Activated naive CD8-positive, alpha-beta T cell (primary cell): Measurements from ENCODE around the gene MTARC2.

Source experiments
- H3K27ac Mint-ChIP-seq: one replicate; pipeline ENCODE4 v1.8.0; 2021; ENCODE audit warnings: mixed read lengths
- H3K27me3 Mint-ChIP-seq: one replicate; pipeline ENCODE4 v1.8.0; 2021; ENCODE audit warnings: mixed read lengths
- H3K36me3 Mint-ChIP-seq: one replicate; pipeline ENCODE4 v1.8.0; 2021; ENCODE audit warnings: mixed read lengths
- H3K4me1 Mint-ChIP-seq: one replicate; pipeline ENCODE4 v1.8.0; 2021; ENCODE audit warnings: low read depth, mixed read lengths
- H3K4me3 Mint-ChIP-seq: one replicate; pipeline ENCODE4 v1.8.0; 2021; ENCODE audit warnings: mild to moderate bottlenecking, mixed read lengths
- H3K9me3 Mint-ChIP-seq: one replicate; pipeline ENCODE4 v1.8.0; 2021; ENCODE audit warnings: low read depth, mixed read lengths

Gene MTARC2

DNA sequence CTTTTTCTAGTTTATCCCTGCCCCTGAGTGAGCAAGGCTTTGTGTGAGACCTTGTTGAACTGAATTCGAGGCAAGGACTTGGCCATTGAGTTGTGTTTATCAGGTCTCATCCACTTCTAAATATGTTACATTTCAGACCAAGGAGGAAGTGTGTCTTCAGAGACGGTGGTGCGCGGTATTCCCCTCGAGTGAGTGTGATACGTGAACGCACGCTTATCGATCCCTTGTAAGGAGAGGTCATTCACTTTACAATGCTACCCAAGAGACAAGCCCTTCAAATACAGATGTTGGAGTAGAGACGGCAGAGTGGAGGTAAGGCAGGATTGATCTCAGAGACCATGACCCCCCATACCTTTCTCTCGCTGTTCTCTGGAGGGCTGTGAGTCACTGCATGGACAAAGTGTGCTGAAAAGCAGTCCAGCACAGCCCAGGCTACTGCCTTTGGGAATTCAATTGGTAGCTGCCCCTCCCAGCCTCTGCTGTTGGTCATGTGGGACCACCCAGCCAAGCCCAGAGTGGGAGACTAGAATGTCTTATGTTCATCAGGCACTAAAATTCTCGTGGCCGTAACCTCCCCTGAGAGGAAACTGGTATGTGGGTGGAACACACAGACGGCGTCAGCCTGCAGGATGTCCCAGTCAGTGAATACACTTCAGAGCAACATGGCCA, 22.3 kb downstream of the MTARC2 start:
- Mint-ChIP-seq H3K27me3 (peaks cover 6% of the 10 kb centered on the region), H3K4me1 (no peaks in the 10 kb centered on the region), H3K4me3 (no peak overlapping the region), H3K27ac (no peak overlapping the region), H3K36me3 (no peaks in the 10 kb centered on the region), H3K9me3 (no peaks in the 10 kb centered on the region)

DNA sequence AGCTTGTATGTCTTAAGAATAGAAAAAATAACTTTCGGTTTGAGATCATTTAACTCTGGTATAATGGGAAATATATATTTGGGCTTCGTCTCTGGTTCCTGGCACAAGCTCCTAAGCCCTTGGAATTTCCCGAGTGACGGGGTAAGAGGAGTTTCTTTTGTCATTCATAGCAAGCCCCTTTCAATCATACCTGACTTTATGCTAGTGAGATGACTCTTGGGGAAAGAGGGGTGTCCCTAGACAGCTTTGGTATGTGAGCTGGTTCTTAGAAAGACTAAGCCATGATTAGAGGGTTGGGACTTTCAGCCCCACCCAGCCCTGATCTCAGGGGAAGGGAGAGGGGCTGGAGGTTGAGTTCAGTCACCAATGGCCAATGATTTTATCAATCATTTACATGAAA, 24.7 kb downstream of the MTARC2 start:
- Mint-ChIP-seq H3K4me3 (no peak overlapping the region), H3K9me3 (no peaks in the 10 kb centered on the region), H3K36me3 (no peaks in the 10 kb centered on the region), H3K27ac (no peak overlapping the region), H3K4me1 (no peaks in the 10 kb centered on the region), H3K27me3 (peaks cover 17% of the 10 kb centered on the region)

DNA sequence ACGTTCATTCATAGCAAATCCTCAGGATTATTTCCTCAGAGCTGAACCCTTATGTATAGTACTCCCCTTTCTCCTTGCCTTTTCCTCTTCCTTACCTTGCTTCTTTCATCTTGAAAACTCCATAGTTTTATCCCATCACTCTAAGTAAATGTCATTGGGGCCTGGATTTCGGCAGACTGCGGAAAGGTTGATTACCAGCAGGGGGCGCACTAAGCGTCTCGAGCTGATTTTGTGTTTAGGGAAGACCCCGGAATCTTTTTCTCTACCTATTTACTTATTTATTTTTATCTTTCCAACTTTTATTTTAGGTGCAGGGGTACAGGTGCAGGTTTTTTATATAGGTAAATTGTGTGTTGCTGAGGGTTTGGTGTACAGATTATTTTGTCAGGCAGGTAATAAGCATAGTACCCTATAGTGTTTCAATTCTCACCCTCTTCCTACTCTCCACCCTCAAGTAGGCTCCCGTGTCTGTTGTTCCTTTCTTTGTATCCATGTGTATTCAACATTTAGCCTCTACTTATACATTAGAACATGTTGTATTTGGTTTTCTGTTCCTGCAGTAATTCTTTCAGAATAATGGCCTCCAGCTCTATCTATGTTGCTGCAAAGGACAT, 27.2 kb downstream of the MTARC2 start:
- H3K4me3 Mint-ChIP-seq: no peak overlapping the region
- H3K27me3 Mint-ChIP-seq: peaks cover 12% of the 10 kb centered on the region
- no peaks in the 10 kb centered on the region for H3K9me3 Mint-ChIP-seq
- H3K4me1 Mint-ChIP-seq: no peaks in the 10 kb centered on the region
- no peak overlapping the region for H3K27ac Mint-ChIP-seq
- H3K36me3 Mint-ChIP-seq: no peaks in the 10 kb centered on the region

GRCh38 chr1:220776254-220776653, 28.1 kb downstream of the MTARC2 start:
- no peaks in the 10 kb centered on the region for H3K36me3 Mint-ChIP-seq
- H3K4me3 Mint-ChIP-seq: no peak overlapping the region
- no peaks in the 10 kb centered on the region for H3K4me1 Mint-ChIP-seq
- no peak overlapping the region for H3K27ac Mint-ChIP-seq
- peaks cover 12% of the 10 kb centered on the region for H3K27me3 Mint-ChIP-seq
- no peaks in the 10 kb centered on the region for H3K9me3 Mint-ChIP-seq

DNA sequence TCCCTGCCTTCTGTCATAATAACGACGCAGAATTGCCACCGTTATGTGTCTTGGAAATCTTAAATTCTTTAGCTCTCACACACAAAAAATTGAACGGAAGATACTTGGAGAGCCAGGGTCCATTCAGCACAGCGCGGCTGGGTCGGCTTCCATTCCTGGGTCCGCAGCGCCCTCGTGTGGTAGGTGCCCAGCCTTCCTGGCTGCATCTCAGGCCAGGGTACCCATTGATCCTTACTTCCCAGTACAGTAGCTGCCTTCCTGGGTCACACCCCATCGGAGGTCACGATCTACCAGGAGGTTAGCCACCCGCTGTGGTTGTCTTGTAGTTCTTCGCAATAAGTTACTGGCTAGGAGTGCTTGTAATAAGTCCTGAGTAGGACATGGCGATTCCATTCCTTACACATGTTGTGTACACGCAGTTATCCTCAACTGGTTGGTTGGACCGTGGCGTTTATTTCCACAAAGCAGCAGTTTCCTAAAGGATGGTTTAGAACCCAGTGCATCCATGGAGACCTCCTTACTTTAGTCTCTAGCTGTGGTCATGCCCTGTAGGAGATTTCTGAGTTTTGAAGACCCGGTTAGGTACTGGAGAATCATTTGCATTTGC, 28.7 kb downstream of the MTARC2 start:
- Mint-ChIP-seq H3K36me3 (no peaks in the 10 kb centered on the region), H3K9me3 (no peaks in the 10 kb centered on the region), H3K27ac (no peak overlapping the region), H3K4me1 (no peaks in the 10 kb centered on the region), H3K4me3 (no peak overlapping the region), H3K27me3 (peaks cover 13% of the 10 kb centered on the region)

- peaks cover 27% of the 10 kb centered on the region for H3K27me3 Mint-ChIP-seq
- no peak overlapping the region for H3K4me3 Mint-ChIP-seq
- no peak overlapping the region for H3K27ac Mint-ChIP-seq
- H3K4me1 Mint-ChIP-seq: peaks cover 2% of the 10 kb centered on the region
- H3K9me3 Mint-ChIP-seq: no peaks in the 10 kb centered on the region
- H3K36me3 Mint-ChIP-seq: no peaks in the 10 kb centered on the region
These were observed 35.3 kb downstream of the MTARC2 start for GRCh38 chr1:220783453-220783852.

- peaks cover 30% of the 10 kb centered on the region for H3K27me3 Mint-ChIP-seq
- H3K4me3 Mint-ChIP-seq: no peak overlapping the region
- H3K9me3 Mint-ChIP-seq: no peaks in the 10 kb centered on the region
These were observed 36.6 kb downstream of the MTARC2 start for GRCh38 chr1:220784751-220785150.

DNA sequence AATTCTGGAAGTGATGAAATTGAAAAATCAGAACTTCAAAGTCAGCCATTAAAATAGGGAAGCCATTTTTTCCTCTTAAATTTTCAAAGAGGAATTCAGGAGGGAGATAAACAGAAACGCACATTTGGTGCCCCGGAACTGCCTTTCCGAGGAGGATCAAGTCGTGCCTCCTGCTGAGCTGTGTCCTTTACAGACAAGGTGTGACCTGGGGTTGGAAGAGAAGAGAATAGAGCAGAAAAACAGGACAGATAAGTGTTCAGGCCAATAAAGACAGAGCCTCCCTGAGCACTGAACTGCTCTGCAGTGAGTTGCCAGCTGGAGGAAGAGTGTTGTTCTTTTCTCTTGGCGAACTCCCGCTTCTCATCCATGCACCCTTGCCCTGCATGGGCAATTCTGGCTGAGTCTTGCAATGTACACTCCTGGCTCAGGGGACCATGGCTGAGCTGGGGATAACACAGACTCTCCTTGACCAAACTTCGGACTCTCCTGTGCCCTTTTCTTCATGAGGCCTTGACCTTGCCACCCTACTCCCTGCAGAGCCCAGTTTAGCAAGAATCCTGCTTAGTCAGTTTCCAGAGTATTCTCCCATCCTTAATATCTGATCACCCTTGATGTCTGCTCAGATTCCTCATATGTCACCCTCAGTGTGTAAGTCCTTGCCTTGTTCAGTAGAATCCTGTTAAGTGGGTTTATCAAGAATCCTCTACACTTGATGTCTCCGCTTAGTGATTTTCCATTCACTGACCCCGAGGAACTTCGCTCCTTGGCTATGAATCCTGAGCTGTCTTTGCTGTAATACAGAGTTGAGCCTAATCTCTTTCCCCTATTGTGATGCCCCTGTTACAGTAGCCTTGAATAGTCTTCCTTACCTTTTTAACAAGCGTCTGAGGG, 37.3 kb downstream of the MTARC2 start:
- H3K27ac Mint-ChIP-seq: no peak overlapping the region

More at GRCh38 chr1:220784751-220785150, 36.6 kb downstream of the MTARC2 start:
- Mint-ChIP-seq H3K27ac (no peak overlapping the region), H3K36me3 (no peaks in the 10 kb centered on the region), H3K4me1 (peaks cover 2% of the 10 kb centered on the region)

DNA sequence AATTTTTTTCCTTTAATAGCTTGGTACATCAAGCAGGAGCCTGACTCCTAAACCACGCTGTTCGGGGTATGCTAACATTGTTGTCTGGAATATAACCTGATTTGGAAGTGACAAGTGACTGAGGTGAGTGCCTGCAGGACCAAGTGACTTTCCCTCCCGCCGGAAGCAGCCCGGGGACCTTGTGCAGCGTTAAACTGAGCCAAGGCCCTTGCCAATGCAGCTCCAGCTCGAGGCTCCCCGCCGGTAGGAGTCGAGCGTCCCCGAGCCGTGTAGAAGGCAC, 37.9 kb downstream of the MTARC2 start:
- Mint-ChIP-seq H3K4me3 (peak overlapping the region; percentile 14), H3K4me1 (peaks cover 2% of the 10 kb centered on the region), H3K36me3 (no peaks in the 10 kb centered on the region), H3K27me3 (peaks cover 30% of the 10 kb centered on the region), H3K27ac (no peak overlapping the region), H3K9me3 (no peaks in the 10 kb centered on the region)

More for the DNA sequence above, 37.3 kb downstream of the MTARC2 start:
- Mint-ChIP-seq H3K4me3 (peak overlapping the region; percentile 14), H3K36me3 (no peaks in the 10 kb centered on the region), H3K4me1 (peaks cover 2% of the 10 kb centered on the region), H3K27me3 (peaks cover 30% of the 10 kb centered on the region), H3K9me3 (no peaks in the 10 kb centered on the region)

GRCh38 chr1:220786337-220787068, 38.4 kb downstream of the MTARC2 start, which contains the start of gene MTARC1:
Gene MTARC1 (plus strand): TSS chr1:220786913. CDS start chr1:220786945, 32 bp downstream.
- Mint-ChIP-seq H3K36me3 (no peaks in the 10 kb centered on the region), H3K27me3 (peaks cover 30% of the 10 kb centered on the region), H3K4me1 (peaks cover 2% of the 10 kb centered on the region), H3K9me3 (no peaks in the 10 kb centered on the region), H3K27ac (no peak within 1 kb of the TSS), H3K4me3 (peak within 1 kb of the TSS; percentile 61)

- peaks cover 2% of the 10 kb centered on the region for H3K4me1 Mint-ChIP-seq
- peaks cover 31% of the 10 kb centered on the region for H3K27me3 Mint-ChIP-seq
- no peaks in the 10 kb centered on the region for H3K9me3 Mint-ChIP-seq
- peak overlapping the region; percentile 61 for H3K4me3 Mint-ChIP-seq
- H3K27ac Mint-ChIP-seq: no peak overlapping the region
- no peaks in the 10 kb centered on the region for H3K36me3 Mint-ChIP-seq
These were observed 39.0 kb downstream of the MTARC2 start for GRCh38 chr1:220787069-220787619.

DNA sequence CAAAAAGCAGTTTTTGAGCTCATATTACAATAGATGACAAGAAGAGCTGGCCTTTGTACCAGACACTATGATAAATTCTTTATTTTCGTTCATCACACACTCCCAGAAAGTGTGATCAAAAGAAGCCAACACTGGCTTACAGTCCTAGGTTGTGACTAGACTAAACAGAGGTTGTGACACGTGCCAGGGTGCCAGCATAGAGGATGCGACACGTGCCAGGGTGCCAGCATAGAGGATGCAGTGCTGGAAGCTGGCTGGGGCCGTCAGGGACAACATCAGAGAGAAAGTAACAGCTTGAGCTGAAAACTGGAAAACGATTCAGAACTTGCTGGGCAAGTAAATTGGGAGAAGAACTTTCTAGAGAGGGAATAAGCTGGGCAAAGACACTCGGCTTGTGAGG, 40.8 kb downstream of the MTARC2 start:
- Mint-ChIP-seq H3K27ac (no peak overlapping the region), H3K9me3 (no peaks in the 10 kb centered on the region)

DNA sequence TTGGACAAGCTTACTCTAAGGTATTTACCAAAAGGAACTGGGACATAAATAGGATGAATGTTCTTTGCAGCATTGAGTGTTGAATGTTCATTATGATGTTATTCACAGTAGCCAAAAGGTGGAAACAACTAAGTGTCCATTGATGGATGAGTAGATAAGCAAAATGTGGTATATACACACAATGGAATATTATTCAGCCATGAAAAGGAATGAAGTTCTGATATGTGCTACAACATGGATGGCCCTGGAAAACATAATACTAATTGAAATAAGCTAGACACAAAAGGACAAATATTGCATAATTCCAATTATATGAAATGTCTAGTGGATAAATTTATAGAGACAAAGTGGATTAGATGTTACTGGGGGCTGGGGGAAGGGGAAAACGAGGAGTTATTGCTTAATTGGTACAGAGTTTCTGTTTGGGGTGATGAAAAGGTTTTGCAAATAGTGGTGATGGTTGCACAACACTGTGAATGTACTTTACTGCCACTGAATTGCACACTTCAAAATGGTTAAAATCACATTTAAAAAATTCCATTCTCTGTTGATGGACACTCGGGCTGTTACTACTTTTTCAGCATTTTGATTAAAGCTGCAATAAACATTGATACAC, 41.5 kb downstream of the MTARC2 start:
- H3K27ac Mint-ChIP-seq: no peak overlapping the region
- H3K27me3 Mint-ChIP-seq: peaks cover 19% of the 10 kb centered on the region
- H3K4me3 Mint-ChIP-seq: no peak overlapping the region
- no peaks in the 10 kb centered on the region for H3K36me3 Mint-ChIP-seq
- no peaks in the 10 kb centered on the region for H3K9me3 Mint-ChIP-seq
- H3K4me1 Mint-ChIP-seq: peaks cover 2% of the 10 kb centered on the region

More for the DNA sequence above, 40.8 kb downstream of the MTARC2 start:
- H3K4me3 Mint-ChIP-seq: no peak overlapping the region
- H3K4me1 Mint-ChIP-seq: peaks cover 2% of the 10 kb centered on the region
- peaks cover 23% of the 10 kb centered on the region for H3K27me3 Mint-ChIP-seq
- no peaks in the 10 kb centered on the region for H3K36me3 Mint-ChIP-seq

- Mint-ChIP-seq H3K36me3 (no peaks in the 10 kb centered on the region), H3K9me3 (no peaks in the 10 kb centered on the region), H3K4me1 (peaks cover 2% of the 10 kb centered on the region), H3K27ac (no peak overlapping the region), H3K27me3 (peaks cover 5% of the 10 kb centered on the region), H3K4me3 (no peak overlapping the region)
These were observed 43.2 kb downstream of the MTARC2 start for GRCh38 chr1:220791285-220791684.
